A673 (cell line): Measurements from ENCODE around the gene NFU1.

ENCODE experiments used
- CTCF ChIP-seq: fragments of 300-800, 200-600 bp; sonication (generic); conservative IDR thresholded peaks from 2 replicates; pipeline ENCODE4 v1.5.1; 2017; ENCODE audit warnings: low read depth, mild to moderate bottlenecking, antibody characterized with exemption, low read length, moderate library complexity, mixed read lengths
- EZH2 ChIP-seq: fragments of 200-600 bp; sonication (generic); IDR thresholded peaks from 2 replicates; pipeline ENCODE4 v1.6.1; 2017; ENCODE audit warnings: borderline replicate concordance, low read depth, mild to moderate bottlenecking, mixed read lengths, antibody characterized with exemption, low read length; ENCODE audit not compliant: poor library complexity, severe bottlenecking

GRCh38 chr2:69390471-69390870 is 46.8 kb downstream of the NFU1 start:
- TF ChIP-seq EZH2 (no peak), CTCF (no peak)
